ENCODE data around the gene CTXND2.
"Not testable (repeated sequence)": the region's sequence is repeated elsewhere in the genome, so short reads cannot be mapped to it uniquely, and the experiment has no call there.

The CTXND2 gene

DNA sequence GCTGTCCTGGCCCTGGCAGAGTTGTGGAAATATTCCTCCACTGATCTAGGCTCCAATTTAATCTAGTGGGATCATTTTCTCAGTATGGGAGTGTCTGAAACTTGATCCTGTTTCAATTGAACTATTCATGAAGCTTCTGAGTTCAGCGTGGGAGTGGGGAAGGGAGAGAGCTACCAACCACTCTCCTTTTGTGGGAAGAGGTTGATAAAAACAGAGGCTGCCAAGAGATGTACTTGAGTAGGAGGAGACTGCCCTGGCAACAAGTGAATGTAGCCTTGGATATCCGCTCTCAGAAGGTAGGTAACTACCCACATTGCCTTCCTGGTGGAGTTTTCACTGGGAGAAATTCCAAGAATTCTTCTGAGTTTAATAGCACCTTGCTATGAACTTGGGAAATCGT is at the start of gene CTXND2:
Gene CTXND2, plus strand, starts transcription at position 119 of the 400 bp plus-strand sequence. CDS start 25,179 bp downstream, outside the sequence.
- no peak for DNase-seq (ENCODE audit: low spot score)

DNA sequence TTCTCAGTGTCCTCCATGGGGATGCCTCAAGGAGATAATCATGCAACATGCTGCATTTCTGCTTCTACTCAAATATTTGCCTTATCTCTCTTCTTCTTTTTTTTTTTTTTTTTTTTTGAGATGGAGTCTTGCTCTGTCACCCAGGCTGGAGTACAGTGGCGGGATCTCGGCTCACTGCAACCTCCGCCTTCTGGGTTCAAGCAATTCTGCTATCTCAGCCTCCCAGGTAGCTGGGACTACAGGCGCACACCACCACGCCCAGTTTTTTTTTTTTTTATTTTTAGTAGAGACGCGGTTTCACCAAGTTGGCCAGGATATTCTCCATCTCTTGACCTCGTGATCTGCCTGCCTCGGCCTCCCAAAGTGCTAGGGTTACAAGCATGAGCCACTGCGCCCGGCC is 46.1 kb upstream of the CTXND2 start:
- DNase-seq (ENCODE audit: low spot score), result not testable (repeated sequence)

DNA sequence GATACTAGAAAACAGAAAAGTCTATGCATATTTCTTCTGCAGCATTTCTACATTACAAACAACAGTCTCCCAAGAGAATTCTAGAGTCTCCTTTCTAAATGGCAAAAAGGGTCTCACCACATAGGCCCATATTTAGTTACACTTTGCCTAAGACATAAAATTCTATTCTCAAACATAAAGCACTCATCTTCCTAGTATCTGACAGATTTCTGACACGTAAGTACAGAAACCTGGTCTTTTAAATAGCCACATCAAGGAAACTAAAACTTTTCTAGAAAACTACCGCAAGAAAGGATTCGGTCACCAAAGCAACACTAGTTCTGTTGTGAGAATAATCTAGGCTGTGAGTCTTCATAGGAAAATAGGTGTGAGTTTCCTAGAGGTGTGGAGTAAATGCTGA is 45.3 kb upstream of the CTXND2 start:
- DNase-seq (ENCODE audit: low spot score), result no peak

DNA sequence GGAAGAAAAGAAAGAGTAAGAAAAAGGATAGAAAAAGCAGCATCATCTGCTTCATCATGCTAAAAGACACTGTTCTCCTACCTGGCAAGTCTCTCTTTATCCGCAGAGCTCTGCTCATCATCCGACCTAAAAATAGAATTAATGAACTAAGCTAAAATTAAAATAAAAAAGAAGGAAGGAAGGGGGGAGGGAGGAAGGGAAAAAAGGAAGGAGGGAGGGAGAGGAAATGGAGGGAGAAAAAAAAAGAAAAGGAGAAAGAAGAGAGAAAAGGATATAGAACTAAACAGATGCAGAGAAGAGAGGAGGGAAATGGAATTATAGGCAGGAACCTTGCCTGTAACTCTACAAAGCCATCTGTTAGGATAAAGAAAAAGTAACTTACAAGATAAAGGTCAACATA is 44.6 kb upstream of the CTXND2 start:
- DNase-seq (ENCODE audit: low spot score), result no peak

DNA sequence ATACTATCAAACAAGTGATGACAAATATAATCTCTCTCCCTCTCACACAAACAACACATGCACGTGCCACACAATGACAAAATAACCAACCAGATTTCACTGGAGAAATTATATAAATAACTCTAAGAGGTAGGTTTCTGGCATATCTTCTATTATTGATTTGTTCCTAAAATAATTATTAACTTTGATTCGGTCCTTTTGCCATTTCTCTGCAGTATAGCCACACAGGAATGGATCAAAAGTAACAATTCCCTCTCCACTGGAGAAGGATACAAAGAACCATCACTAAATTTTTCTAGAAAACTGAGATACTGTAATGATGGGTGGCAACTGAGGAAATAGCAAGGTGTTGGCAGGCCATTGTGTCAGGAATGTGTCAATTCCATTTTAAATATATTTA is 44.0 kb upstream of the CTXND2 start:
- no peak for DNase-seq (ENCODE audit: low spot score)

DNA sequence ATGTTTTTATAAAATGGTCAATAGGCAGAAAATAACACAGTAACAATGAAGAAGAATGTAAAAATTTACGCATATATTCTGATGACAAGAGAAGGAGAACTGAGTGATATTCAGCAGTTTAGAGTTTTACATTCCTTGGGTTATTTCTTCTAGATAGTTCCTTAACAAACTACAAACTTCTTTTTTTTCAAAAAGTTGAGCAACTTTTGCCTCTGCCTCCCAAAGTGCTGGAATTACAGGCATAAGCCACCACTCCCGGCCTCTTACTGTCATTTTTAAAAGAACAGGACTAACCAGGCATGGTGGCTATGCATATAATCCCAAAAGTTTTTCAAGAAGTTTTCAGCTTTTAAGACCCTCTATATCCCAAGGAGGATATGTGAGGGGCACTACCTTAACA is 43.5 kb upstream of the CTXND2 start:
- no peak for DNase-seq (ENCODE audit: low spot score)

DNA sequence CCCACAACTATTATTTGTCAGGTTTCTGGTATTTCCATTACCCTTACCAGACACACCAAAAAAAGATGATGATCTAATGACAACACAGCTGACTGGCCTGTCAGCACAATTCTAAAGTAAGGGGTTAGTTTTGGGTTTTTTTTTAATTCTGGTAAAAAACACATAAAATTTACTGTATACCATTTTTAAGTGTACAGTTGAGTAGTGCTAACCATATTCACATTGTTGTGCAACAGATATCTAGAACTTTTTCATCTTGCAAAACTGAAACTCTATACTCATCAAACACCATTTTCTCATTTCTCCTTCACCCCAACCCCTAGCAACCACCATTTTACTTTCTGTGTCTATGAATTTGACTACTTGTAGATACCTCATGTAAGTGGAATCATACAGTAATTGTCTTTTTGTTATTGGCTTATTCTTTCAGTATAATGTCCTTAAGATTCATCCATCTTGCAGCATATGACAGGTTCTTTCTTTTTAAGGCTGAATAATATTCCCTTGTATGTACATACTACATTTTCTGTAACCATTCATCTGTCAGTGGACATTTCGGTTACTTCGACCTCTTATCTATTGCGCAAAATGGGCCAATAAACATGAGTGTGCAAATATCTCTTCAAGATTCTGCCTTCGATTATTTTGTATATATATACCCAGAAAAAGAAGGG is 40.3 kb upstream of the CTXND2 start:
- DNase-seq (ENCODE audit: low spot score), result no peak

DNA sequence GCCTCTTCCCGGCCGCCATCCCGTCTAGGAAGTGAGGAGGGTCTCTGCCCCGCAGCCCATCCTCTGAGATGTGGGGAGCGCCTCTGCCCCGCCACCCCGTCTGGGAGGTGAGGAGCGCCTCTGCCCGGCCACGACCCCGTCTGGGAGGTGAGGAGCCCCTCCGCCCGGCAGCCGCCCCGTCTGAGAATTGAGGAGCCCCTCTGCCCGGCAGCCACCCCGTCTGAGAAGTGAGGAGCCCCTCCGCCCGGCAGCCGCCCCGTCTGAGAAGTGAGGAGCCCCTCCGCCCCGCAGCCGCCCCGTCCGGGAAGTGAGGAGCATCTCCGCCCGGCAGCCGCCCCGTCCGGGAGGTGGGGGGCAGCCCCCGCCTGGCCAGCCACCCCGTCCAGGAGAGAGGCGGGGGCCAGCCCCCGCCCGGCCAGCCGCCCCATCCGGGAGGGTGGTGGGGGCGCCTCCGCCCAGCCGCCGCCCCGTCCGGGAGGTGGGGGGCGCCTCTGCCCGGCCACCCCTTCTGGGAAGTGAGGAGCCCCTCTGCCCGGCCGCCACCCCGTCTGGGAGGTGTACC is 36.1 kb upstream of the CTXND2 start:
- not testable (repeated sequence) for DNase-seq (ENCODE audit: low spot score)

DNA sequence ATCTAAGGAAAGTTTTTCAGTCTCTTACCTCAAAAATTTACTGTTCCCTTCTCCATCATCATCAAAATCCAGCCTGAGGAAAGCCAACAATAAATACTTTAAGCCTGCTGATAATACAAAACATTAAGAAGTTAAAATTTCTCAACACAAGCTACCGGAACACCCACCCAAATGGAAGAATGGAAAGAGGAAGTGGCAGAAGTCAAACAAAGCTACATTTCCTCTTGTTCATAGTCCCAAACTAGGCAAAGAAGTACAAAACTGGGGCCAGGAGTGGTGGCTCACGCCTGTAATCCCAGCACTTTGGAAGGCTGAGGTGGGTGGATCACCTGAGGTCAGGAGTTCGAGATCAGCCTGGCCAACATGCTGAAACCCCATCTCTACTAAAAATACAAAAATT is 34.2 kb upstream of the CTXND2 start:
- DNase-seq (ENCODE audit: low spot score), result not testable (repeated sequence)

DNA sequence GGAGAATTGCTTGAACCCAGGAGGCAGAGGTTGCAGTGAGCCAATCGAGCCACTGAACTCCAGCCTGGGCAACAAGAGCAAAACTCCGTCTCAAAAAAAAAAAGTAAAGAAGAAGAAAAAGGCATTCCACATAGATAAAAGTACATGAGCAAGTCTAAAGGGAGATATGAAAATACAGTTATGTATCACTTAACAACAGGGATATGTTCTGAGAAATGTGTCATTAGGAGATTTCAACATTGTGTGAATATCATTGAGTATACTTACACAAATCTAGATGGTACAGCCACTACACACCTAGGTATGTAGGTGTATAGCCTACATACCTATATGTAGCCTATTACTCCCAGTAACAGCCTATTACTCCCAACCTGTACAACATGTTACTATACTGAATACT is 23.2 kb upstream of the CTXND2 start:
- DNase-seq (ENCODE audit: low spot score), result no peak

DNA sequence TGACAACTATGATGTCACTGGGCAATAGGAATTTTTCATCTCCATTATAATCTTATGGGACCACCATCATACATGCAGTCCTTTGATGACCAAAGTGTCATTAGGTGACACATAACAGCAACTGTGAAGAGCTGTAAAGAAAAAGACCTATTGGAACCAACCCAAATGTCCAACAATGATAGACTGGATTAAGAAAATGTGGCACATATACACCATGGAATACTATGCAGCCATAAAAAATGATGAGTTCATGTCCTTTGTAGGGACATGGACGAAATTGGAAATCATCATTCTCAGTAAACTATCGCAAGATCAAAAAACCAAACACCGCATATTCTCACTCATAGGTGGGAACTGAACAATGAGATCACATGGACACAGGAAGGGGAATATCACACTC is 22.7 kb upstream of the CTXND2 start:
- DNase-seq (ENCODE audit: low spot score), result not testable (repeated sequence)

DNA sequence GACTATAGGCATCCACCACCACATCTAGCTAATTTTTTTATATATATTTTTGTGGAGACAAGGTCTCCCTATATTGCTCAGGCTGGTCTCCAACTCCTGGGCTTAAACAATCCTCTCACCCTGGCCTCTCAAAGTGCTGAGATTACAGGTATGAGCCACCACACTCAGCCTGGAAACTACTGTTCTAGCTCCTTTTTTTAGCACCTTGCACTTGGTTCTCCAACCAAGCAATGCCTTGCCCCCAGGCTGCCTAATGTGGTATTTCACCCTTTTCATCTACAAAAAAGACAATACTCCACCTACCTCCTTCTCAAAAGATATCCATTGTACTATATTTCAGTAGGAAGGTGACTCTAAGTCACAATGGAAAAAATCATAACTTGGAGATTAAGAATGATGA is 17.3 kb upstream of the CTXND2 start:
- no peak for DNase-seq (ENCODE audit: low spot score)

DNA sequence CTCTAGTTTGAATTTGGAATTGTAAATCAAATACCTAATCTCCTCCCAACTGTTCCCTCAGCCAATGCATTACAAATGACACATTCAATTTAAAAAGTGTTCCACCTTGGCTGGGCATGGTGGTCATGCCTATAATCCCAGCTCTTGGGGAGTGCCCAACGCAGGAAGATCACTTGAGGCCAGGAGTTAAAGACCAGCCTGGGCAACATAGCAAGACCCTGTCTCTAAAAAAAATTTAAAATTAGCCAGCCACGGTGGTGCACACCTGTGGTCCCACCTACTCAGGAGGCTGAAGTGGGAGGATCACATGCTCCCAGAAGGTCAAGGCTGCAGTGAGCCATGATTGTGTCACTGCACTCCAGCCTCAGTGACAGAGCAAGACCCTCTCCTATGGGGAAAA is 14.4 kb upstream of the CTXND2 start:
- no peak for DNase-seq (ENCODE audit: low spot score)

DNA sequence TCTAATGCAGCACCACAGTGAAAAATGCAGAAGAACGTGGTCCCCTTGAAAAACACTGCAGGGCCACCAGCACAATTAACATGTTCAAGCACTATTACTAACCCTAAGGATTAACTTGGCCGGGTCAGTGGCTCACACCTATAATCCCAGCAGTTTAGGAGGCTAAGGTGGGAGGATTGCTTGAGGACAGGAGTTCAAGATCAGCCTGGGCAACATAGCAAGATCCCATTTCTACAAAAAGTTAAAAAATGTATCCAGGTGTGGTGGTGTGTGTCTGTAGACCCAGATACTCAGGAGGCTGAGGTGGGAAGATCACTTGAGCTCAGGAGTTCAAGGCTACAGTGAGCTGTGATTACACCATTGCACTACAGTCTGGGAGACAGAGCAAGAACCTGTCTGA is 13.4 kb upstream of the CTXND2 start:
- no peak for DNase-seq (ENCODE audit: low spot score)

DNA sequence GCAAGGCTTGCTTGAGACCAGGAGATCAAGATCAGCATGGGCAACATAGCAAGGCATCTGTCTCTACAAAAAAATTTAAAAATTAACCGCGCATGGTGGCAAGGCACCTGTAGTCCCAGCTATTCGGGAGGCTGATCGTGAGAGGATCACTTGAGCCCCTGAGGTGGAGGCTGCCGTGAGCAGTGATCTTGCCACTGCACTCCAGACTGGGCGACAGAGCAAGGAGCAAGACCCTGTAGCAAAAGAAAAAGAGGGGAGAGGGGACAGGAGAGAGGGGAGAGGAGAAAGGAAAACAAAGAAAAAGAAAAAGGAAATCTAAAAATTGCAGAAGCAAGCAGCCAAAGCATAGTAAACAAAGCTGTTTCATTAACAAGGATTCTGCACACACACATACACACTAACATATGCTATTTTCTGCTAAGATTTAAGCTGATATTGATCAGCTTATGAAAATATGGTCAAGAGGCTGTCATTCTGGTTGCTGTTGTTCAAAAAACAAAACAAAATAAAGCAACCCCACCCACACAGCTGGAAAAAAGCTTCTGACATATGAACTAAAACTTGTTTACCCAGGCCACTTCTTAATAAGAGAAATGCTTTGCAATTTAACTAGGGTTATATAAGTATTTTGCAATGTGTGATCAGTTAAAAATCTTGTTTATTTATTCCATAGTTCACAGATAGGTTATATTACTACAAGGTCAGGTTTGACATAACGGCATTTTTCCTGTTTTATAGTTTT is 12.3 kb upstream of the CTXND2 start:
- DNase-seq (ENCODE audit: low spot score), result no peak

DNA sequence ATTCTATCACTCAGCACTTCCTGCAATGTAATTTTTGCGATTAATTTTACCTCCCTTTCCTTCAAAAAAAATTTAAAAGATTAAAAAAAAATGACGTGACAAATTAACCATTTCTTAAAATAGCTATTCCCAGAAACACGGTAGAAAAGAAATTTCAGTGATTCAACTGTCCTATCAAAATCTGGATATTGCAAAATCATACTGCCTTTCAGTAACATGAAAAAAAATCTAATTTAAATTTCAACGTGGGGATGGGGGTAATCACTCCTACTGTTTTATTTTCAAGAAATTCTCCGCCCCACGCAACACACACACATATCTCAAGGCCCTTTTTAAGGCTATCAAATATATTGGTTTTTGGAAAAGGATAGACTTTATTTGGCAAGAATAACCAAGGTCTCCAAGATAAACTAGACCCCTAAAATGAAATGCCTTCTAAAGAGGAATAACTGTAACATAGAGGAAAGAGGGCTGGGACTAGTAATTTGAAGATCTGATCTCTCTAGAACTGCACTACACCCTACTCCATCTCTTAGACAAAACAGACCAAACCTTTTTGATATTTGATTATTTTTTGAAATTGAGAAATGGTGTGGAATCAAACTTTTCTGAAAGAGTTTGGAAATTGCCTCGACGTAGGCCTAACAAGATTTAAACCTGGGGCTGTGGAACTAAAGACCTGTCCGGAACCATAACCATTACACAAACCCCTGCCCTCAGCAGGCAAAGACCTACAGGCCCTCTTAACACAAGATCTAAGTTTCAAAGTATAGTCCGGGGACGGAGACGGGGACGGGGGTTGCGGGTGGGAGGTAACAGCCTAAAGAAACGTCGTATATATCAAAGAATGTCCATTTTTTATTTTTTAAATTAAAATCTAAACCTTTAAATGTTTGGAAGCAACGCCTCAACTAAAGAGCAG is 11.5 kb upstream of the CTXND2 start:
- DNase-seq (ENCODE audit: low spot score), result peak; percentile 43

DNA sequence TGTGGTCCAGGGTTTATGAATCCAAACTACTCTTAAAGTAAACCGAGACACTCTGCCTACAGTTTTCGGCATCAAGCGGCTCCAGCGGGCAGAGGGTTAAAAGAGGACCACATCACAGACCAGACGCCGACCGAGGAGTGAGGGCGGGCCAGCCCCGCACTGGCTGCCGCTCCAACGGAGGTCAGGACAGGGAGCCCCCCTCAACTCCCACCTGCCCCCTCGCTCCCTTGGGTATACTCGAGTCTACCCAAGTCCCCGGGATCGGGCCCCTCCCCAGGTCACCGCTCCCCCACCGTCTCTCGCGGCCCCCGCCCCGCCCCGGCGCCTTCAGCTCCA is 10.8 kb upstream of the CTXND2 start:
- DNase-seq (ENCODE audit: low spot score), result no peak

DNA sequence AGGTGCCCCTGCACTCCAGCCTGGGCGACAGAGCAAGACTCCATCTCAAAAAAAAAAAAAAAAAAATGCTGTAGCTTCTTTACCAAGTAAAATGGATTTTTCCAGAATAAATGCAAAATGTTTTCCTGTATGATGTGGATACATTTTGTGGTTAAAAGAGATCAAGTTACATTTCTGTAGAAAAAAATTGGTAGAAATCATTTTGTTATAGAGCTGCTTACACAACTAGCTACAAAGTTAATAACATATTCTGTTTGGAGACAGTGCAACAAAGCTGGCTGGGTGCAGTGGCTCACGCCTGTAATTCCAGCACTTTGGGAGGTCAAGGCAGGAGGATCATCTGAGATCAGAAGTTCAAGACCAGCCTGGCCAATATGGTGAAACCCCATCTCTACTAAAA is 8.0 kb upstream of the CTXND2 start:
- DNase-seq (ENCODE audit: low spot score), result not testable (repeated sequence)

DNA sequence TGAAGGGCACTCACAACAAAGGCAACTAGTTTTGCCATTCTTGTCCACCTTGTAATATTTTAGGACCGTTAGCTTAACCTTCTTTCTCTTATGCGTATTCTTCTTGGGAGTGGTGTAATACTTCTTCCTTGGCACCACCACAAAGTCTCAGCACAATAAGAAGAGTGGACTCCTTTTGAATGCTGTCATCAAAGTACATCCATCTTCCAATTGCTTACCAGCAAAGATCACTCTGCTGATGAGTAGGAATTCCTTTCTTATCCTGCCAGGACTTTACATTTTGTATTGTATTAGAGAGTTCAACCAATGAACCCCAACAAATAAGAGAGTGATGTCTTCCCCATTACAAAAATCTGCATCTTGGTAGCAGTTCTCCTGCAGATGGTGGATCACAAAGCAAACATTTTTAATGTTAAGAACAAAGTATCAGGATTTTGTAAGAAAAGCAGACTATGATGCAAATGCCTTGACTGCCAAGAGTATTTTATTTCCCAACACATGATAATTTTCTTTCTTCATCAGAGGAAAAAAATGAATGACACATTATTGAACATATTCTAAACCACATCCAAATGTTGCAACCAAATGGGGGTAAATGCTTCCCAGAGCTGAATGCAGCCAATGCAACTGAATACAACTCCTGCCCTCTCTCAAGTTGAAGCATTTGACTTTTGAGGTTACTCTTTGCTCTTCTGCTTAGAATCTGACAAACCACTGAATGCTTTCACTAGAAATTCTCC is 5.4 kb upstream of the CTXND2 start:
- no peak for DNase-seq (ENCODE audit: low spot score)

DNA sequence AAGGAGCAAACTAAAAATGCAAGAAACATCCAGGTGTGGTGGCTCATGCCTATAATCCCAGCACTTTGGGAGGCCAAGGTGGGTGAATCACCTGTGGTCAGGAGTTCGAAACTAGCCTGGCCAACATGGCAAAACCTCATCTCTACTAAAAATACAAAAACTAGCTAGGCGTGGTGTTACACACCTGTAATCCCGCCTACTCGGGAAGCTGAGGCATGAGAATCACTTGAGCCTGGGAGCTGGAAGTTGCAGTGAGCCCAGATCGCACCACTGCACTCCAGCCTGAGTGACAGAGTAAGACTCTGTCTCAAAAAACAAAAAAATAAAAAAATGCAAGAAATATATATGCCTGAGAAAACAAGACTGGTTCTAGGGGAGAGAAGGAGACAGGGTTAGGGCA is 3.8 kb upstream of the CTXND2 start:
- DNase-seq (ENCODE audit: low spot score), result not testable (repeated sequence)

DNA sequence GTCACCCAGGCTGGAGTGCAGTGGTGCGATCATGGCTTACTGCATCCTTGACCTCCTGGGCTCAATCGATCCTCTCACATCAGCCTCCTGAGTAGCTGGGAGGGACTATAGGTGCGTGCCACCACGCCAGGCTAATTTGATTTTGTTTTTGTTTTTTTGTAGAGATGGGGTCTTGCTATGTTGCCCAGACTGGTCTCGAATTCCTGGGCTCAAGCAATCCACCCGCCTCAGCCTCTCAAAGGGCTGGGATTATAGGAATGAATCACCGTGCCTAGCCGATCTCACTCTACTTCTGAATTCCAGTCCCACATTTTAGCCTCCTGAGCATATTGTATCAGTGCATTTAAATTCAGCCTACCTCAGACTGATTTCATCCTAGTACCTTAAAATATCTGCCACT is 1.8 kb downstream of the CTXND2 start:
- no peak for DNase-seq (ENCODE audit: low spot score)

DNA sequence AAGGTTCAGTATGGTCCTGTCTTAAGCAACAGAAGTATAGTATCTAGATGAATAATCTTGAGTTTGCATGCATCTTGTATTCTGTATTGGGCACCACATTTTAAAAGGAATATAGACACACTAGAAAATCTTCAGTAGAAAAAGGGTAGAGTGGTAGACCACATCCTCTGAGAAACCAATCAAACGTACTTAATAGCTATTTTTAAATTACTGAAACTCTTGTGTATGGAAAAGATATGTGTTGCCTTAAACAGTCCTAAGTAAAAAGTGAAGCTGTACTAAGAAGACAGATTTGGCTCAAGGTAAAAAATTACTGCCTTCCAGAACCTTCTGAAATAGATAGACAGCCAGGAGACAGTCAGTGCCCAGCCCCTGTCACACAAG is 3.1 kb downstream of the CTXND2 start:
- DNase-seq (ENCODE audit: low spot score), result no peak

All from D341Med (cell line).